Thyroid gland (tissue), 4 donors: ENCODE results near the gene GATC. TPM values are rescaled to one million over a fixed set of nuclear protein-coding genes. Genes with fewer than 3 reads are reported as not detected.

Experiments
- DNase-seq, 2 donors: peaks; one replicate each; pipeline ENCODE4 v3.0.0-alpha.2; 2019
- H3K27ac ChIP-seq, 3 donors: fragments of 200-600 bp; sonication (generic); 1 replicate in 2 of 3; 2 replicates in 1 of 3; pipeline ENCODE4 v1.5.1; 2016 to 2019; ENCODE audit warnings: mild to moderate bottlenecking in 1 of 3, moderate library complexity in 1 of 3
- H3K27me3 ChIP-seq: fragments of 200-600 bp; sonication (generic); one replicate; pipeline ENCODE4 v1.5.1; 2019
- H3K36me3 ChIP-seq, 2 donors: fragments of 200-600 bp; sonication (generic); one replicate each; pipeline ENCODE4 v1.5.1; 2016 to 2019
- H3K4me1 ChIP-seq, 2 donors: fragments of 200-600 bp; sonication (generic); one replicate each; pipeline ENCODE4 v1.5.1; 2017 to 2019
- H3K4me3 ChIP-seq, 3 donors: fragments of 200-600 bp; sonication (generic); replicated peaks in 1 of 3; 1 replicate in 2 of 3; 2 replicates in 1 of 3; pipeline ENCODE4 v1.5.1; 2016; ENCODE audit warnings: mild to moderate bottlenecking in 1 of 3
- H3K9me3 ChIP-seq: fragments of 200-600 bp; sonication (generic); one replicate; pipeline ENCODE4 v1.5.1; 2017
- CTCF ChIP-seq, 6 experiments: fragments of 200-600 bp in 3 of 6; fragments of 450-650 bp in 3 of 6; sonication (generic) in 3 of 6; IDR thresholded peaks; one replicate each; pipeline ENCODE4 v1.5.1; 2016 to 2019; ENCODE audit warnings: antibody characterized with exemption in 6 of 6, mild to moderate bottlenecking in 2 of 6, inconsistent platforms in 1 of 6, moderate library complexity in 1 of 6
- POLR2A ChIP-seq, 2 donors: fragments of 450-650 bp; IDR thresholded peaks; one replicate each; pipeline ENCODE4 v1.6.1; 2017; ENCODE audit warnings: antibody characterized with exemption in 2 of 2, mild to moderate bottlenecking in 2 of 2, moderate library complexity in 1 of 2
- WGBS, 2 donors: methylation state at CpG; one replicate each; pipeline ENCODE4 v1.1.5; 2017; 5-methylcytosine and 5-hydroxymethylcytosine counted together
- intact Hi-C: fragments of 100-400 bp; cut with DNase I; formaldehyde crosslinking; loops from one replicate; pipeline ENCODE4 v1.15.1; 2023
- total RNA-seq, 4 donors: library from RNA; depleted of rRNA; stranded (reverse); fragments of >200 nt; gene quantifications; one replicate each; pipeline ENCODE4 v1.2.3, GENCODE V29; 2016

GATC gene
- total RNA-seq, 4 donors from 2014 or later: 32.4 to 38.4 (median 36.6) TPM

GRCh38 chr12:120403869-120404268, 42.4 kb upstream of the GATC start:
- Histone ChIP-seq H3K27ac (no peak overlapping the region), H3K36me3 (no peaks in the 10 kb centered on the region), H3K4me1 (no peaks in the 10 kb centered on the region), H3K9me3 (no peaks in the 10 kb centered on the region), H3K27me3 (no peaks in the 10 kb centered on the region), H3K4me3 (no peak overlapping the region)
- WGBS, 2 donors: 83 to 85% methylated on average over 3 of the region's 3 CpGs
- intact Hi-C loops: no loop called here
- TF ChIP-seq POLR2A (IDR thresholded peaks at IDR 0.05) (no peak), CTCF (IDR thresholded peaks at IDR 0.05) (no peak)
- no peak for DNase-seq

- intact Hi-C loops: no loop called here
- no peaks in the 10 kb centered on the region for H3K36me3 ChIP-seq
- no peak overlapping the region for H3K4me3 ChIP-seq
- H3K27me3 ChIP-seq: no peaks in the 10 kb centered on the region
- DNase-seq: no peak
- no peaks in the 10 kb centered on the region for H3K4me1 ChIP-seq
- no peak overlapping the region for H3K27ac ChIP-seq
- WGBS, 2 donors: 71 to 79% methylated on average over 1 of the region's 1 CpG
- no peak for TF ChIP-seq POLR2A (IDR thresholded peaks at IDR 0.05)
- TF ChIP-seq CTCF (IDR thresholded peaks at IDR 0.05): no peak
- no peaks in the 10 kb centered on the region for H3K9me3 ChIP-seq
Observed at GRCh38 chr12:120404271-120404670, 42.0 kb upstream of the GATC start.

- H3K4me3 ChIP-seq: no peak overlapping the region
- DNase-seq: no peak
- no peak overlapping the region for H3K27ac ChIP-seq
- intact Hi-C loops: no loop called here
- no peaks in the 10 kb centered on the region for H3K36me3 ChIP-seq
- TF ChIP-seq CTCF (IDR thresholded peaks at IDR 0.05) (no peak), POLR2A (IDR thresholded peaks at IDR 0.05) (no peak)
- no peaks in the 10 kb centered on the region for H3K4me1 ChIP-seq
- H3K27me3 ChIP-seq: no peaks in the 10 kb centered on the region
- no peaks in the 10 kb centered on the region for H3K9me3 ChIP-seq
- 80 to 88% methylated on average over 3 of the region's 3 CpGs for WGBS, 2 donors
Observed at GRCh38 chr12:120406069-120406468, 40.2 kb upstream of the GATC start.

GRCh38 chr12:120406553-120406952, 39.7 kb upstream of the GATC start:
- H3K27me3 ChIP-seq: no peaks in the 10 kb centered on the region
- 94 to 95% methylated on average over 3 of the region's 3 CpGs for WGBS, 2 donors
- DNase-seq: no peak
- intact Hi-C loops: no loop called here
- H3K9me3 ChIP-seq: no peaks in the 10 kb centered on the region
- no peak overlapping the region for H3K4me3 ChIP-seq
- H3K4me1 ChIP-seq: no peaks in the 10 kb centered on the region
- H3K36me3 ChIP-seq: no peaks in the 10 kb centered on the region
- H3K27ac ChIP-seq: no peak overlapping the region
- TF ChIP-seq POLR2A (IDR thresholded peaks at IDR 0.05) (no peak), CTCF (IDR thresholded peaks at IDR 0.05) (no peak)

- Histone ChIP-seq H3K27ac (no peak overlapping the region), H3K9me3 (no peaks in the 10 kb centered on the region), H3K4me1 (no peaks in the 10 kb centered on the region), H3K4me3 (no peak overlapping the region), H3K27me3 (no peaks in the 10 kb centered on the region), H3K36me3 (no peaks in the 10 kb centered on the region)
- DNase-seq: no peak
- TF ChIP-seq CTCF (IDR thresholded peaks at IDR 0.05) (no peak), POLR2A (IDR thresholded peaks at IDR 0.05) (no peak)
- WGBS, 2 donors: 92 to 93% methylated on average over 10 of the region's 11 CpGs
- intact Hi-C loops: no loop called here
Observed at GRCh38 chr12:120408771-120409170, 37.5 kb upstream of the GATC start.
